Nephron (organoid): Measurements from ENCODE around the gene PPP2R2D.

ENCODE experiments used
- H3K27ac Mint-ChIP-seq, 3 experiments: 2 replicates each; pipeline ENCODE4 v1.8.0; 2020; ENCODE audit warnings: mixed read lengths in 3 of 3, mild to moderate bottlenecking in 2 of 3, moderate library complexity in 1 of 3
- H3K27me3 Mint-ChIP-seq: 2 replicates; pipeline ENCODE4 v1.8.0; 2021; ENCODE audit warnings: low read depth, mild to moderate bottlenecking, moderate library complexity, mixed read lengths
- H3K36me3 Mint-ChIP-seq: 2 replicates; pipeline ENCODE4 v1.8.0; 2020; ENCODE audit warnings: low read depth, mixed read lengths
- H3K4me1 Mint-ChIP-seq: 2 replicates; pipeline ENCODE4 v1.8.0; 2020; ENCODE audit warnings: mixed read lengths
- H3K4me3 Mint-ChIP-seq, 3 experiments: 2 replicates each; pipeline ENCODE4 v1.8.0; 2020; ENCODE audit warnings: mild to moderate bottlenecking in 3 of 3, mixed read lengths in 3 of 3, moderate library complexity in 2 of 3
- H3K9me3 Mint-ChIP-seq: 2 replicates; pipeline ENCODE4 v1.8.0; 2020; ENCODE audit warnings: mixed read lengths
- TF ChIP-seq, protein P1 (sequence below), 3 experiments: fragments of 200-600 bp; sonication (generic); IDR thresholded peaks; one replicate each; pipeline ENCODE4 v1.5.0; 2021; ENCODE audit warnings: antibody characterized with exemption in 3 of 3; ENCODE audit not compliant: unreplicated experiment in 3 of 3

Gene PPP2R2D

DNA sequence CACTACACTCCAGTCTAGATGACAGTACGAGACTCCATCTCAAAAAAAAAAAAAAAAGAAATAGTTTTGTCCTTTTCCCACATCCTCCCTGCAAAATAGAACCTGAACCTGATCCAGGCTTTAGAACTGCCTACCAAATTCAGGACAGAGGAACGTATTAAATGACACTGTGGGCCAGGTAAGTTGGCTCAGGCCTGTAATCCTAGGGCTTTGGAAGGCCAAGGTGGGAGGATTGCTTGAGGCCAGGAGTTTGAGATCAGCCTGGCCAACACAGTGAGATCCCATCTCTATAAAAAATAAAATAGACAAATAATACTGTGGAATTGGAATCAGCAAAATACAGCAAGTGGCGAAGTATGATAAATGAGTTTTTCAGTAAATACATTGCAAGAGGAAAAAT, 90.9 kb downstream of the PPP2R2D start:
- Mint-ChIP-seq H3K4me3 (no peak overlapping the region), H3K27ac (no peak overlapping the region), H3K27me3 (peaks cover 5% of the 10 kb centered on the region), H3K4me1 (peaks cover 2% of the 10 kb centered on the region), H3K36me3 (no peaks in the 10 kb centered on the region), H3K9me3 (peaks cover 3% of the 10 kb centered on the region)
- TF ChIP-seq, protein P1, sequence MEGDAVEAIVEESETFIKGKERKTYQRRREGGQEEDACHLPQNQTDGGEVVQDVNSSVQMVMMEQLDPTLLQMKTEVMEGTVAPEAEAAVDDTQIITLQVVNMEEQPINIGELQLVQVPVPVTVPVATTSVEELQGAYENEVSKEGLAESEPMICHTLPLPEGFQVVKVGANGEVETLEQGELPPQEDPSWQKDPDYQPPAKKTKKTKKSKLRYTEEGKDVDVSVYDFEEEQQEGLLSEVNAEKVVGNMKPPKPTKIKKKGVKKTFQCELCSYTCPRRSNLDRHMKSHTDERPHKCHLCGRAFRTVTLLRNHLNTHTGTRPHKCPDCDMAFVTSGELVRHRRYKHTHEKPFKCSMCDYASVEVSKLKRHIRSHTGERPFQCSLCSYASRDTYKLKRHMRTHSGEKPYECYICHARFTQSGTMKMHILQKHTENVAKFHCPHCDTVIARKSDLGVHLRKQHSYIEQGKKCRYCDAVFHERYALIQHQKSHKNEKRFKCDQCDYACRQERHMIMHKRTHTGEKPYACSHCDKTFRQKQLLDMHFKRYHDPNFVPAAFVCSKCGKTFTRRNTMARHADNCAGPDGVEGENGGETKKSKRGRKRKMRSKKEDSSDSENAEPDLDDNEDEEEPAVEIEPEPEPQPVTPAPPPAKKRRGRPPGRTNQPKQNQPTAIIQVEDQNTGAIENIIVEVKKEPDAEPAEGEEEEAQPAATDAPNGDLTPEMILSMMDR (IDR thresholded peaks at IDR 0.05; ENCODE audit: unreplicated experiment in 3 of 3), result no peak

DNA sequence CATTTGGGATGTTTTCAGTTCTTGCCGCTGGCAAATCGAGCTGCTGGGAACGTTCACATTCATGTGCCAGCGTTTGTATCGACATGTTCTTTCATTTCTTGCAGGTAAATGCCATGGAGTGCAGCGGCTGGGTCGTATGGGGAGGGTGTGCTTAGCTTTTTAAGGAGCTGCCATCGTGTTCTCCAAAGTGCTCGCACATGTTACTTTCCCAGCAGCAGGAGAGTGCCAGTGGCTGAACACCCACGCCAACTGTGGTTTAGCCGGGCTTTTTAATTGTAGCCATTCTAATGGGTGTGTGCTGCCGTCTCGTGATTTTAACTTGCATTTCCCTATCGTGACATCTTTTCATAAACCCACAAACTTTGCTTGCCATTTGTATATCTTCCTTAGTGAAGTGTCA, 92.5 kb downstream of the PPP2R2D start:
- TF ChIP-seq, protein P1 (IDR thresholded peaks at IDR 0.05; ENCODE audit: unreplicated experiment in 3 of 3), result no peak

DNA sequence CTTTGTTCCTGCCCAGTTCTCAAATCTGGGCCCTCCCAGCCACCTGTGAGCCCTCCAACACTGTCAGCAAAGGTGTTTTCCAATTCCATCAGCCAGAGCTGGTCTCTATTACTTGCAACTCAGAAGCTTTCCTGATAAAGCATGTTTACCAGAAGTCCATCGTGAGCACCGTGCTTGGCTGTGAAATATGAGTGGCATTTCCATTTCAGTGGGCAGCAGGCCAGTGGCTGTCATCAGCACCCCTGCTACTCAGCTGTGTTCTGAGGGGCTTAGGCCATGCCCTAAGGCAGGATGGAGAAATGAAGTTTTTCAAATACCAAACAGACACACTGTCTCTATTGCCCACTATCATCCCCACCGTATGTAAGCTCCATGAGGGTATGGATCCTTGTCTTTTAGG, 93.6 kb downstream of the PPP2R2D start:
- no peak overlapping the region for H3K27ac Mint-ChIP-seq
- H3K36me3 Mint-ChIP-seq, result no peaks in the 10 kb centered on the region
- peaks cover 10% of the 10 kb centered on the region for H3K27me3 Mint-ChIP-seq
- H3K4me3 Mint-ChIP-seq, result no peak overlapping the region
- H3K9me3 Mint-ChIP-seq, result no peaks in the 10 kb centered on the region
- TF ChIP-seq, protein P1 (IDR thresholded peaks at IDR 0.05; ENCODE audit: unreplicated experiment in 3 of 3), result no peak
- peaks cover 18% of the 10 kb centered on the region for H3K4me1 Mint-ChIP-seq

More for the DNA sequence above, 92.5 kb downstream of the PPP2R2D start:
- no peak overlapping the region for H3K4me3 Mint-ChIP-seq
- H3K27ac Mint-ChIP-seq, result no peak overlapping the region
- H3K9me3 Mint-ChIP-seq, result no peaks in the 10 kb centered on the region
- peaks cover 10% of the 10 kb centered on the region for H3K27me3 Mint-ChIP-seq
- H3K36me3 Mint-ChIP-seq, result no peaks in the 10 kb centered on the region
- peaks cover 18% of the 10 kb centered on the region for H3K4me1 Mint-ChIP-seq

DNA sequence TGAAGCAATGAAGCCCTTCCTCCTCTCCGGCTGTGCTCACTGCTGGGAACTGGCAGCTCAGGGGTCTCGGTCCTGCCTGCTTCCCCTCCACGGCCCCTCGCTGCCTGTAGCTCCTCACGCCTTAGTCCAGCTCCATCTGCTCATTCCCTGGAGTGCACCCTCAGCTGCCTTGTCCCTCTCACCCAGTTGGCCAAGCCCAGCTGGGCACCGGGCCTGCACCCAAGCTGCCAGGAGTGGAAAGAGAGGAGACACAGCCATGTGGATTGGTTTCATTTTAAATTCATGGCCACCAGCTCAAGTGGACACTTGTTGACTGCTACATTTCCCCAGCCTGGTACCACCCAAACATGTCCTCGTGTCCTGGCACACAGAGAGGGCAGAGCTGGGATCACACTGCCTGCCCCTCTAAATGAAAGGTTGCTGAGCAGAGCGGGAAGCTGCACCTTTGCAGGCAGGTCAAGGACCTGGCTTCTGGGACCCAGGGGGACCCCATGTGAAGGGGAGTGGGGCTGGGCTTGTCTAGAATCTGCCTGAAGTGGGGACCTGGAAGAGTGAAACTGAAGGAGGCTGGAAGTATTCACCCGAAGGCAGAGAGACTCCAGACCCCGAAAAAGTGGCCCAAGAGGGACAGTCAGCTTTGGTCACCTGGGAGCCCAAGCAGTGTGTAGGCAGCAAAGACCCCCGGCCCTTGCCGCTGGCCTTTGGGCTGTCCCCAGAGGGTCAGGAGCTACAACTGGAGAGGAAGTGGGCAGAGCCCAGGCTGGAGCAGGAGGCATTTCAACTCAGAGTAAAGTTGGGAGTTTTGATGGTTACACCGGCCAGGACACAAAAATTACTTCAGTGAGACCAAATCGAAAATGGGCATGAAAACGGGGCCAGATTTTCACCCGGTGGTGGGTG, 95.9 kb downstream of the PPP2R2D start:
- no peaks in the 10 kb centered on the region for H3K36me3 Mint-ChIP-seq
- H3K27ac Mint-ChIP-seq, result no peak overlapping the region
- H3K4me3 Mint-ChIP-seq, result no peak overlapping the region
- H3K9me3 Mint-ChIP-seq, result no peaks in the 10 kb centered on the region
- TF ChIP-seq, protein P1 (IDR thresholded peaks at IDR 0.05; ENCODE audit: unreplicated experiment in 3 of 3), result no peak
- peaks cover 18% of the 10 kb centered on the region for H3K4me1 Mint-ChIP-seq
- peaks cover 16% of the 10 kb centered on the region for H3K27me3 Mint-ChIP-seq

DNA sequence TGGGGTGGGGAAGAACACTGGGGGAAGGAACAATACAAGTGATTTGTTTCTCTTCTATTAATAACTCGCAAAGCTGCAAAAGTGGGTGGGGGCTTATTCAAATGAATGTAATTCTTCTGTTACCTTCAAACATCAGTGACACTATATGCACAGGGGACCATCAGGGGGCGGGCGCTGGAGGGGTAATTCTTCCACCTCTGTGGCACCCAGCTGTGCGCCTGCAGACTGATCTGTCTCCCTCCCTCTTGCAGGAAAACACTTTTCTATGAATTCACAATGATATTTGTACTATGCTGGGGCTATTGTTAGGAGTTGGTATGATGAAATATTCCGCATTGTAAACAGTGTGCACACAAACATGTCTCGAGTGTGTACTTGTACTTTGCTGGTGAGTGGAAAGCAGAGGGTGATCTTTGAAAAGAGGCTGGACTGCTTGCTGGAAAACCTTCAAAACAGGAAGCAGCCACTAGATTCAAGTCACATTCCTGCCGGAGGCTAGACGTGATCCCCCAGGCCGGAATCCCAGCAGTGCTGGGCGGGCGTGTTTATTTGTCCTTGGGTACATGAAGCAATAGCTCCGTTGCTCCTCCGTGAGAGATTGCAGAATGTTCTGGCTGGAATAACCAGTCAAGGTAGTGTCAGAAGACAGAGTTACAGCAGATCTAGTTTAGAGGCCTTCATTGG, 96.7 kb downstream of the PPP2R2D start:
- H3K4me1 Mint-ChIP-seq, result peaks cover 18% of the 10 kb centered on the region
- no peaks in the 10 kb centered on the region for H3K36me3 Mint-ChIP-seq
- TF ChIP-seq, protein P1 (IDR thresholded peaks at IDR 0.05; ENCODE audit: unreplicated experiment in 3 of 3), result no peak
- H3K27ac Mint-ChIP-seq, result peak overlapping the region; percentile 45 to 68 (median 64)
- H3K4me3 Mint-ChIP-seq, result peak overlapping the region in 1 of 3 experiments; percentile 13
- H3K9me3 Mint-ChIP-seq, result no peaks in the 10 kb centered on the region
- peaks cover 19% of the 10 kb centered on the region for H3K27me3 Mint-ChIP-seq
